Measurements from ENCODE around the gene ANKRD13C.
"Not testable (repeated sequence)": the region's sequence is repeated elsewhere in the genome, so short reads cannot be mapped to it uniquely, and the experiment has no call there.

The ANKRD13C gene

GRCh38 chr1:70354332-70355110, at the start of gene ANKRD13C:
Gene ANKRD13C, minus strand, starts transcription at chr1:70354722. Its CDS starts 314 bp downstream, at chr1:70354408.
- peak; percentile 97 for DNase-seq (ENCODE audit: low read depth)

- DNase-seq (ENCODE audit: low read depth), result no peak
Observed at GRCh38 chr1:70403759-70404158, 49.2 kb upstream of the ANKRD13C start.

GRCh38 chr1:70401974-70402373, 47.5 kb upstream of the ANKRD13C start:
- DNase-seq (ENCODE audit: low read depth), result no peak

GRCh38 chr1:70400335-70400734, 45.8 kb upstream of the ANKRD13C start:
- DNase-seq (ENCODE audit: low read depth), result no peak

- DNase-seq (ENCODE audit: low read depth), result no peak
Observed at GRCh38 chr1:70397013-70397412, 42.5 kb upstream of the ANKRD13C start.

GRCh38 chr1:70396607-70397006, 42.1 kb upstream of the ANKRD13C start:
- DNase-seq (ENCODE audit: low read depth), result no peak

GRCh38 chr1:70392626-70393025, 38.1 kb upstream of the ANKRD13C start:
- peak; percentile 29 for DNase-seq (ENCODE audit: low read depth)

GRCh38 chr1:70387507-70387906, 33.0 kb upstream of the ANKRD13C start:
- DNase-seq (ENCODE audit: low read depth), result no peak

- peak; percentile 25 for DNase-seq (ENCODE audit: low read depth)
Observed at GRCh38 chr1:70386121-70386520, 31.6 kb upstream of the ANKRD13C start.

GRCh38 chr1:70385477-70385876, 31.0 kb upstream of the ANKRD13C start:
- DNase-seq (ENCODE audit: low read depth), result no peak

- DNase-seq (ENCODE audit: low read depth), result no peak
Observed at GRCh38 chr1:70384542-70384941, 30.0 kb upstream of the ANKRD13C start.

GRCh38 chr1:70383483-70383882, 29.0 kb upstream of the ANKRD13C start:
- no peak for DNase-seq (ENCODE audit: low read depth)

GRCh38 chr1:70382682-70383081, 28.2 kb upstream of the ANKRD13C start:
- DNase-seq (ENCODE audit: low read depth), result no peak

GRCh38 chr1:70376196-70376595, 21.7 kb upstream of the ANKRD13C start:
- DNase-seq (ENCODE audit: low read depth), result no peak

GRCh38 chr1:70373580-70373979, 19.1 kb upstream of the ANKRD13C start:
- not testable (repeated sequence) for DNase-seq (ENCODE audit: low read depth)

- DNase-seq (ENCODE audit: low read depth), result no peak
Observed at GRCh38 chr1:70372426-70372825, 17.9 kb upstream of the ANKRD13C start.

- DNase-seq (ENCODE audit: low read depth), result not testable (repeated sequence)
Observed at GRCh38 chr1:70371586-70371985, 17.1 kb upstream of the ANKRD13C start.

- not testable (repeated sequence) for DNase-seq (ENCODE audit: low read depth)
Observed at GRCh38 chr1:70367397-70367796, 12.9 kb upstream of the ANKRD13C start.

GRCh38 chr1:70366997-70367396, 12.5 kb upstream of the ANKRD13C start:
- not testable (repeated sequence) for DNase-seq (ENCODE audit: low read depth)

- DNase-seq (ENCODE audit: low read depth), result not testable (repeated sequence)
Observed at GRCh38 chr1:70366425-70366952, 12.0 kb upstream of the ANKRD13C start.

GRCh38 chr1:70364439-70364838, 9.9 kb upstream of the ANKRD13C start:
- DNase-seq (ENCODE audit: low read depth), result no peak

GRCh38 chr1:70361727-70362398, 7.3 kb upstream of the ANKRD13C start:
- DNase-seq (ENCODE audit: low read depth), result peak; percentile 33

GRCh38 chr1:70360321-70360720, 5.8 kb upstream of the ANKRD13C start:
- no peak for DNase-seq (ENCODE audit: low read depth)

Measured in ELR (cell line).